Fibroblast of lung (primary cell): ENCODE results near the gene INSC. TPM values are rescaled to one million over a fixed set of nuclear protein-coding genes. Genes with fewer than 3 reads are reported as not detected.

Experiments used
- DNase-seq, 2 donors: peaks; one replicate each; pipeline versions ENCODE4 v3.0.0 to v3.0.0-alpha.2; 2010; ENCODE audit warnings: low read depth in 2 of 2
- H2AFZ ChIP-seq: 2 replicates; pipeline ENCODE4 v1.5.1; 2012; ENCODE audit warnings: low read length, control low read depth, inconsistent platforms
- H3K27ac ChIP-seq: 2 replicates; pipeline ENCODE4 v1.5.1; 2011; ENCODE audit warnings: low read length, control low read depth; ENCODE audit not compliant: insufficient read depth
- H3K27me3 ChIP-seq: 2 replicates; pipeline ENCODE4 v1.5.1; 2011; ENCODE audit warnings: mild to moderate bottlenecking, low read length; ENCODE audit not compliant: control insufficient read depth, insufficient read depth
- H3K36me3 ChIP-seq: 2 replicates; pipeline ENCODE4 v1.5.1; 2011; ENCODE audit warnings: low read length; ENCODE audit not compliant: control insufficient read depth, insufficient read depth
- H3K4me1 ChIP-seq: 2 replicates; pipeline ENCODE4 v1.5.1; 2011; ENCODE audit warnings: low read length; ENCODE audit not compliant: control insufficient read depth, insufficient read depth; ENCODE audit errors: extremely low read depth
- H3K4me2 ChIP-seq: 2 replicates; pipeline ENCODE4 v1.5.1; 2011; ENCODE audit warnings: low read length, control low read depth; ENCODE audit not compliant: insufficient read depth; ENCODE audit errors: extremely low read depth
- H3K4me3 ChIP-seq, 4 experiments: fragments of 200-600 bp in 1 of 4; sonication (generic) in 1 of 4; replicated peaks in 1 of 4; 2 replicates each; pipeline ENCODE4 v1.5.1; 2011 to 2016; ENCODE audit warnings: low read length in 4 of 4, low read depth in 3 of 4, mild to moderate bottlenecking in 3 of 4, control low read depth in 2 of 4, inconsistent platforms in 1 of 4, mixed read lengths in 1 of 4; ENCODE audit not compliant: insufficient read depth in 1 of 4; ENCODE audit errors: control extremely low read depth in 1 of 4
- H3K79me2 ChIP-seq: 2 replicates; pipeline ENCODE4 v1.5.1; 2012; ENCODE audit warnings: mild to moderate bottlenecking, low read length, inconsistent platforms; ENCODE audit not compliant: control insufficient read depth, insufficient read depth
- H3K9ac ChIP-seq: 2 replicates; pipeline ENCODE4 v1.5.1; 2011; ENCODE audit warnings: mild to moderate bottlenecking, low read length, control low read depth; ENCODE audit not compliant: insufficient read depth
- H3K9me3 ChIP-seq: 2 replicates; pipeline ENCODE4 v1.5.1; 2012; ENCODE audit warnings: low read depth, low read length; ENCODE audit not compliant: control insufficient read depth, insufficient read depth
- H4K20me1 ChIP-seq: 2 replicates; pipeline ENCODE4 v1.5.1; 2011; ENCODE audit warnings: low read length; ENCODE audit not compliant: control insufficient read depth, insufficient read depth; ENCODE audit errors: extremely low read depth
- EZH2 ChIP-seq: IDR thresholded peaks from 2 replicates; pipeline ENCODE4 v1.5.1; 2012; ENCODE audit warnings: low read length, control low read depth, mild to moderate bottlenecking; ENCODE audit errors: missing control alignments
- polyA plus RNA-seq, 2 donors: library from polyadenylated mRNA; depleted of rRNA in 1 of 2; stranded (reverse) in 1 of 2; unstranded in 1 of 2; fragments of >200 nt; gene quantifications; 2 replicates each; pipeline ENCODE4 v1.2.1, GENCODE V29; 2011 to 2012; ENCODE audit warnings: missing spikeins in 1 of 2
- total RNA-seq: library from RNA; depleted of rRNA; stranded (reverse); fragments of >200 nt; gene quantifications from 2 replicates; pipeline ENCODE4 v1.2.1, GENCODE V29; 2014
- TF ChIP-seq, protein P1 (sequence below), 2 donors: IDR thresholded peaks in 1 of 2; conservative IDR thresholded peaks in 1 of 2; 1 replicate in 1 of 2; 2 replicates in 1 of 2; pipeline ENCODE4 v1.5.1; 2011 to 2012; ENCODE audit warnings: low read length in 2 of 2, control low read depth in 1 of 2, inconsistent platforms in 1 of 2, low read depth in 1 of 2, mild to moderate bottlenecking in 1 of 2

The INSC gene
- total and polyA plus RNA-seq, 2 donors (not counting 1 experiment from before 2014, with no cell fraction given): 0.90 to 8.3 TPM

DNA sequence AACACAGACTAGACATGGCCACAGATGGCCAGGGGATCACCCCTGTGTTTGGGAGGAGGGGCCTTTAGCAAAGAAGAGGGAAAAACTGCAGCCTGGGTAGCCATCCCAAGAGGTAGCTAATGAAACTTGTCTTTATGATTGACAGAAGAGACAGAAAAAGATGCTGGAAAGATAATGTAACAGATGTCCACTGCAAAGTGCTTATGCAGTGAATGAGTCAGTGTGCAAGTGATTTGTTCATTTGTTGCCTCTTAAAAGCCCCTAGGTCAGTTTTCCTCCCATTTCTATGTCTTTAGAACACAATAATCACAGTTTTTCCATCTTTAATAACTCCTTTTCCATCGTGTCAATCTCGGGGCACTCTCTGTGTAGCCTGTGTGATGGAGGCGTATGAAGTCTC lies 57.2 kb downstream of the INSC start:
- H3K9me3 ChIP-seq: no peaks in the 10 kb centered on the region
- H2AFZ ChIP-seq: no peak overlapping the region
- H3K27me3 ChIP-seq: no peaks in the 10 kb centered on the region
- no peak for DNase-seq
- H3K4me1 ChIP-seq: no peaks in the 10 kb centered on the region
- H3K79me2 ChIP-seq: no peaks in the 10 kb centered on the region
- H3K4me3 ChIP-seq: no peak overlapping the region
- H3K36me3 ChIP-seq: no peaks in the 10 kb centered on the region
- TF ChIP-seq, protein P1, sequence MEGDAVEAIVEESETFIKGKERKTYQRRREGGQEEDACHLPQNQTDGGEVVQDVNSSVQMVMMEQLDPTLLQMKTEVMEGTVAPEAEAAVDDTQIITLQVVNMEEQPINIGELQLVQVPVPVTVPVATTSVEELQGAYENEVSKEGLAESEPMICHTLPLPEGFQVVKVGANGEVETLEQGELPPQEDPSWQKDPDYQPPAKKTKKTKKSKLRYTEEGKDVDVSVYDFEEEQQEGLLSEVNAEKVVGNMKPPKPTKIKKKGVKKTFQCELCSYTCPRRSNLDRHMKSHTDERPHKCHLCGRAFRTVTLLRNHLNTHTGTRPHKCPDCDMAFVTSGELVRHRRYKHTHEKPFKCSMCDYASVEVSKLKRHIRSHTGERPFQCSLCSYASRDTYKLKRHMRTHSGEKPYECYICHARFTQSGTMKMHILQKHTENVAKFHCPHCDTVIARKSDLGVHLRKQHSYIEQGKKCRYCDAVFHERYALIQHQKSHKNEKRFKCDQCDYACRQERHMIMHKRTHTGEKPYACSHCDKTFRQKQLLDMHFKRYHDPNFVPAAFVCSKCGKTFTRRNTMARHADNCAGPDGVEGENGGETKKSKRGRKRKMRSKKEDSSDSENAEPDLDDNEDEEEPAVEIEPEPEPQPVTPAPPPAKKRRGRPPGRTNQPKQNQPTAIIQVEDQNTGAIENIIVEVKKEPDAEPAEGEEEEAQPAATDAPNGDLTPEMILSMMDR (conservative IDR thresholded peaks at IDR 0.05 in 1 of 2, IDR thresholded peaks at IDR 0.05 in 1 of 2; ENCODE audit: low read depth in 1 of 2, low read length in 2 of 2): no peak
- no peak for TF ChIP-seq EZH2
- no peak overlapping the region for H3K4me2 ChIP-seq
- no peak overlapping the region for H3K9ac ChIP-seq
- H4K20me1 ChIP-seq: no peaks in the 10 kb centered on the region
- no peak overlapping the region for H3K27ac ChIP-seq

DNA sequence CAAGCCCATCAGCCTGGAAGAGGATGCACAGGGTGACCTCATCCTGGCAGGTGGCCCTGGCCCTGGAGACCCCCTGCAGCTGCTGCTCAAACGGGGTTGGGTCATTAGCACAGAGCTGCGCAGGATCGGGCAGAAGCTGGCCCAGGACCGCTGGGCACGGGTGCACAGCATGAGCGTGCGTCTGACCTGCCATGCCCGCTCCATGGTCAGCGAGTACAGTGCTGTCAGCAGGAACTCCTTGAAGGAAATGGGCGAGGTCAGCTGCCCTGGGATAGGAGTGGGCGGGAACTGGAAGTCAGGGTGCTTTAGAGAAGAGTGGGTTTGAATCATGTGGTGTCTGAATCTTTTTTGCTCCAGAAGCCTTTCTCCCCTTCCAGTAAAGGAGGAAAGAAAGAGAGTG lies 61.1 kb downstream of the INSC start:
- Histone ChIP-seq H3K36me3 (no peaks in the 10 kb centered on the region), H3K27me3 (no peaks in the 10 kb centered on the region), H3K9me3 (no peaks in the 10 kb centered on the region), H3K79me2 (no peaks in the 10 kb centered on the region), H4K20me1 (no peaks in the 10 kb centered on the region), H3K9ac (no peak overlapping the region), H3K4me1 (peaks cover 7% of the 10 kb centered on the region), H3K4me2 (no peak overlapping the region), H3K4me3 (no peak overlapping the region), H2AFZ (no peak overlapping the region), H3K27ac (no peak overlapping the region)
- TF ChIP-seq, protein P1 (conservative IDR thresholded peaks at IDR 0.05 in 1 of 2, IDR thresholded peaks at IDR 0.05 in 1 of 2; ENCODE audit: low read depth in 1 of 2, low read length in 2 of 2): no peak
- no peak for TF ChIP-seq EZH2
- no peak for DNase-seq

DNA sequence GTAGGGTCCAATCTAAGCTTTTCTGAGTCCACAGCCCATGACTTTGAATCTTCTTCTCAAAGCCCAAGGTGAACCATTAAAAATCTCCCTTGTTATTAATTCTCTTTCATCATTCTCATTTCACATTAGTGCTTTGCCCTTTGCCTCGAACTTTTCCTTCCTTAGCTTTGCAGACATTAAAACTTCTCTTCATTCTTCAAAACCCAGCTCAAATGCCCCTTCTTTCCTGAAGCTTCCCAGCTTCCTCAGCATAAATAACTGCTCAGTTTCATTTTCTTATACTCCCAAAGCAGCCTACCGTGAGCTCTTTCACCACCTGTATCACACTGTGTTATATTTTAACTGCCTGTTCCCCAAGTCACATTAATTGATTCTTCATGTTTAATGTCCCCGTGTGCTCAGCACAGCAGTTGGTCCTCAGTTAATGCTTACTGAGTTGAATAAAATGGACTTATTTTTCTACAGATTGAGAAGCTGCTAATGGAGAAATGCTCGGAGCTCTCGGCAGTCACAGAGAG lies 62.0 kb downstream of the INSC start:
- Histone ChIP-seq H3K9me3 (no peaks in the 10 kb centered on the region), H3K27ac (no peak overlapping the region), H3K79me2 (no peaks in the 10 kb centered on the region), H2AFZ (no peak overlapping the region), H3K36me3 (no peaks in the 10 kb centered on the region), H3K27me3 (no peaks in the 10 kb centered on the region), H3K9ac (no peak overlapping the region), H3K4me3 (no peak overlapping the region), H3K4me2 (no peak overlapping the region), H3K4me1 (peaks cover 7% of the 10 kb centered on the region), H4K20me1 (no peaks in the 10 kb centered on the region)
- TF ChIP-seq, protein P1 (conservative IDR thresholded peaks at IDR 0.05 in 1 of 2, IDR thresholded peaks at IDR 0.05 in 1 of 2; ENCODE audit: low read depth in 1 of 2, low read length in 2 of 2): no peak
- TF ChIP-seq EZH2: no peak
- no peak for DNase-seq
